Osteoblast (primary cell): ENCODE results near the gene MRRF. TPM values are rescaled to one million over a fixed set of nuclear protein-coding genes. Genes with fewer than 3 reads are reported as not detected.

ENCODE experiments used
- DNase-seq: peaks from one replicate; pipeline ENCODE4 v3.0.0; 2011; ENCODE audit warnings: low spot score, mixed read lengths; ENCODE audit not compliant: insufficient read length; ENCODE audit errors: missing footprints
- H2AFZ ChIP-seq: 2 replicates; pipeline ENCODE4 v1.6.0; 2011; ENCODE audit warnings: mild to moderate bottlenecking, low read length
- H3K27ac ChIP-seq: 2 replicates; pipeline ENCODE4 v1.5.1; 2011; ENCODE audit warnings: mild to moderate bottlenecking, low read depth, low read length, moderate library complexity
- H3K27me3 ChIP-seq: 2 replicates; pipeline ENCODE4 v1.6.0; 2012; ENCODE audit warnings: mild to moderate bottlenecking, control low read depth, inconsistent platforms, low read length, moderate library complexity; ENCODE audit not compliant: insufficient read depth
- H3K36me3 ChIP-seq: 2 replicates; pipeline ENCODE4 v1.5.1; 2011; ENCODE audit warnings: mild to moderate bottlenecking, low read length, control low read depth, moderate library complexity; ENCODE audit not compliant: insufficient read depth
- H3K4me1 ChIP-seq: 2 replicates; pipeline ENCODE4 v1.5.1; 2011; ENCODE audit warnings: mild to moderate bottlenecking, low read length, control low read depth, moderate library complexity; ENCODE audit not compliant: insufficient read depth
- H3K4me2 ChIP-seq: 2 replicates; pipeline ENCODE4 v1.6.0; 2011; ENCODE audit warnings: mild to moderate bottlenecking, low read length; ENCODE audit not compliant: insufficient read depth
- H3K4me3 ChIP-seq: fragments of 200-600 bp; sonication (generic); 3 replicates; pipeline ENCODE4 v1.5.1; 2012; ENCODE audit warnings: mild to moderate bottlenecking, low read length, inconsistent platforms; ENCODE audit not compliant: insufficient read depth
- H3K79me2 ChIP-seq: 2 replicates; pipeline ENCODE4 v1.6.0; 2012; ENCODE audit warnings: mild to moderate bottlenecking, low read length, control low read depth, inconsistent platforms; ENCODE audit not compliant: insufficient read depth
- H3K9me3 ChIP-seq: 2 replicates; pipeline ENCODE4 v1.5.1; 2011; ENCODE audit warnings: low read depth, low read length, control low read depth
- H4K20me1 ChIP-seq: 2 replicates; pipeline ENCODE4 v1.6.0; 2012; ENCODE audit warnings: mild to moderate bottlenecking, low read length, control low read depth; ENCODE audit not compliant: insufficient read depth
- total RNA-seq: library from RNA; depleted of rRNA; stranded (reverse); fragments of >200 nt; gene quantifications from 2 replicates; pipeline ENCODE4 v1.2.3, GENCODE V29; 2012
- TF ChIP-seq, protein P1 (sequence below): IDR thresholded peaks from 2 replicates; pipeline ENCODE4 v1.5.1; 2011; ENCODE audit warnings: mild to moderate bottlenecking, low read depth, low read length, moderate library complexity; ENCODE audit errors: extremely low read depth

Gene MRRF
- total RNA-seq, 1 donor = 35.8 TPM

DNA sequence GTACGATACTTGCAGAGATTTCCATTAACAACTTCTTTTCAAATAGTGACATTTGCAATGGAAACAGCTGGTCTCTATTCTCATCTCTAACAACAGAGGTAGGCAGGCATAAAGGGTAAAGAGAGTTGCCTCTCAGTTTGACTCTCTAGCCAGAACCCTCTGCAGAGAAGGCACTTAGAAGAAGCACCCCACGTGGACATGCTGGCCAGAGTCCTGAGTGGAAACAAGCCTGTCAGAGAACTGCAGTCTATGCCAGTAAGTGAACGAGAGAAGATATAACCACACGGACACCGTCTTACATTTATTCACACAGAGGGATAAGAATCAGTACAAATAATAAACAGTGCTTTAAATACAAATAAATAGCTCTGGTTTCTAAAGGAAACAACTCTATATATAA lies 25.0 kb upstream of the MRRF start:
- Histone ChIP-seq H3K79me2 (no peaks in the 10 kb centered on the region), H3K36me3 (peaks cover 33% of the 10 kb centered on the region), H4K20me1 (peaks cover 3% of the 10 kb centered on the region), H3K27ac (no peak overlapping the region), H3K9me3 (no peaks in the 10 kb centered on the region), H3K27me3 (no peaks in the 10 kb centered on the region), H2AFZ (no peak overlapping the region), H3K4me2 (no peak overlapping the region), H3K4me1 (no peaks in the 10 kb centered on the region), H3K4me3 (no peak overlapping the region)
- DNase-seq = no peak
- TF ChIP-seq, protein P1, sequence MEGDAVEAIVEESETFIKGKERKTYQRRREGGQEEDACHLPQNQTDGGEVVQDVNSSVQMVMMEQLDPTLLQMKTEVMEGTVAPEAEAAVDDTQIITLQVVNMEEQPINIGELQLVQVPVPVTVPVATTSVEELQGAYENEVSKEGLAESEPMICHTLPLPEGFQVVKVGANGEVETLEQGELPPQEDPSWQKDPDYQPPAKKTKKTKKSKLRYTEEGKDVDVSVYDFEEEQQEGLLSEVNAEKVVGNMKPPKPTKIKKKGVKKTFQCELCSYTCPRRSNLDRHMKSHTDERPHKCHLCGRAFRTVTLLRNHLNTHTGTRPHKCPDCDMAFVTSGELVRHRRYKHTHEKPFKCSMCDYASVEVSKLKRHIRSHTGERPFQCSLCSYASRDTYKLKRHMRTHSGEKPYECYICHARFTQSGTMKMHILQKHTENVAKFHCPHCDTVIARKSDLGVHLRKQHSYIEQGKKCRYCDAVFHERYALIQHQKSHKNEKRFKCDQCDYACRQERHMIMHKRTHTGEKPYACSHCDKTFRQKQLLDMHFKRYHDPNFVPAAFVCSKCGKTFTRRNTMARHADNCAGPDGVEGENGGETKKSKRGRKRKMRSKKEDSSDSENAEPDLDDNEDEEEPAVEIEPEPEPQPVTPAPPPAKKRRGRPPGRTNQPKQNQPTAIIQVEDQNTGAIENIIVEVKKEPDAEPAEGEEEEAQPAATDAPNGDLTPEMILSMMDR = no peak

DNA sequence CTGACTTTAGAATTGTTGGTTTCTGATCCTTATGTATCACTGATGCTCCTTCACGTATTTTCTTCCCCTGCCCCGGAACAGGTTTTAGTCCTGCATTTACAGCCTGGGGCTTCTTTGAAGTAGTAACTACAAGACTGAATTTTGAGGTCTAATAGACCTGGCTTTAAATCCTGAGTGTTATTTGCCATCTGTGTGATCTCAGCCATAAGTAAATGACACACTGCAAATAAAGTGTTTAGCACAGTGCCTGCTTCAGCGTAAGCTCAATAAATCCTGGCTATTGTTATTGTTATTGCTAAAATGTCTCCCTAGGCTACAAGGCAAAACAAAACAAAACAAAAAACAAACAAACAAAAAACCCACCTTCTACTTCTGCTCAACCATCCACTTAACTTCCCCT lies 20.3 kb upstream of the MRRF start:
- TF ChIP-seq, protein P1 = no peak
- H3K36me3 ChIP-seq = peaks cover 72% of the 10 kb centered on the region
- H3K4me1 ChIP-seq = no peaks in the 10 kb centered on the region
- H3K9me3 ChIP-seq = no peaks in the 10 kb centered on the region
- no peak overlapping the region for H3K27ac ChIP-seq
- peaks cover 3% of the 10 kb centered on the region for H4K20me1 ChIP-seq
- H2AFZ ChIP-seq = no peak overlapping the region
- H3K79me2 ChIP-seq = no peaks in the 10 kb centered on the region
- H3K4me2 ChIP-seq = no peak overlapping the region
- H3K27me3 ChIP-seq = no peaks in the 10 kb centered on the region
- H3K4me3 ChIP-seq = no peak overlapping the region
- no peak for DNase-seq

DNA sequence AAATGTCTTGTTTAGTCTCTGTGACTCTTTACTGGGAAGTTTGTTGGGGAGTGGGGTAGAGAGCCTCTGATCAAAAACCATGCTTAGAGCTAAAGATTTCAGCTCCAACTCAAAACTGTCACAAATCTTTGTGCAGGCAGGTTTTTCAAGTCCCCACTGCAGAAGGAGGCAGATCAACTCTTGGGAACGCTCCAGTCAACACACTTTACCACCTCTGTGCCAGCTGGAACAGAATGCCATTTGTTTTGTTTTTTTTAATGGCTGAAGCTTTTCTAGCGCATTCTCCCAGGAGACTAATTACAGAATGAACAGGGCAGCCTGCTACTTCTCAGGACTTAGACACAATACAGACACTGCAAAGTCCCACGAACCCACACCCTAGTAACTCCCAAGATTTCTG lies 18.0 kb upstream of the MRRF start:
- Histone ChIP-seq H3K27me3 (no peaks in the 10 kb centered on the region), H3K4me1 (no peaks in the 10 kb centered on the region), H3K4me2 (no peak overlapping the region), H3K79me2 (no peaks in the 10 kb centered on the region), H3K4me3 (no peak overlapping the region), H3K36me3 (peaks cover 71% of the 10 kb centered on the region), H2AFZ (no peak overlapping the region), H3K27ac (no peak overlapping the region), H3K9me3 (no peaks in the 10 kb centered on the region), H4K20me1 (peaks cover 1% of the 10 kb centered on the region)
- DNase-seq = no peak
- TF ChIP-seq, protein P1 = no peak

DNA sequence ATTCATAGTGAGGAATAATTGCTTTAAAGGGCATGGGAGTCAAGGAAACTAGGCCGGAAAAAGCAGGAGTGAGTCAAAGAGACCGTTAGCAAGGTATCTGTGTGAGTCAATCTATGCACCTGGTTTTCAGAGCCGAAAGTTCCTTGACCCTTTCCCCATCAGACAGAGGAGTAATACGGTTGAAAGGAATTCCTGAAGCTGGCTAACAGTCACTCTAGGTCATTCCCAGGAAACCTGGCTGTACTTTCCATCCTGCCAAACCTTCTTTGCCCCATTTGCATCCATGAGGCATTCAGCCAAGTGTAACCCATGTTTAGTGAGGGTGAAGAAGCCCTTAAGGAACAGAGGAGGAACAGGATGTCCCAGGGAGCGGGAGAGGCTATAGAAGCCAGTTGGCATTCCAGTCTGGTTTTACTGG lies 16.2 kb upstream of the MRRF start:
- DNase-seq = no peak
- H3K4me2 ChIP-seq = no peak overlapping the region
- no peaks in the 10 kb centered on the region for H3K9me3 ChIP-seq
- peaks cover 9% of the 10 kb centered on the region for H3K79me2 ChIP-seq
- H3K27ac ChIP-seq = no peak overlapping the region
- H3K36me3 ChIP-seq = peaks cover 68% of the 10 kb centered on the region
- TF ChIP-seq, protein P1 = no peak
- H3K4me1 ChIP-seq = no peaks in the 10 kb centered on the region
- no peak overlapping the region for H3K4me3 ChIP-seq
- no peaks in the 10 kb centered on the region for H3K27me3 ChIP-seq
- peaks cover 2% of the 10 kb centered on the region for H4K20me1 ChIP-seq
- no peak overlapping the region for H2AFZ ChIP-seq
